SK-N-SH treated with all-trans-retinoic acid at 6 μM for 48 hours (cell line): ENCODE measurements around the gene USP5.

Experiments used
- ATAC-seq: fragments of 200-7000 bp; cut with Tn5 transposase; 3 replicates; pipeline ENCODE4 v1.9.1; 2020; ENCODE audit warnings: mild to moderate bottlenecking, moderate library complexity
- ARNTL ChIP-seq: fragments of 450-650 bp; formaldehyde crosslinking; IDR thresholded peaks from 2 replicates; pipeline ENCODE4 v1.5.0; 2020; ENCODE audit warnings: low read depth, mild to moderate bottlenecking, moderate library complexity, borderline replicate concordance
- BACH2 ChIP-seq: fragments of 250-450 bp; sonication (Bioruptor Pico); IDR thresholded peaks from 2 replicates; pipeline ENCODE4 v1.9.0; 2021; ENCODE audit warnings: mild to moderate bottlenecking, borderline replicate concordance
- CSDC2 ChIP-seq: fragments of 250-450 bp; sonication (Bioruptor Pico); IDR thresholded peaks from 2 replicates; pipeline ENCODE4 v1.5.0; 2020; ENCODE audit warnings: mild to moderate bottlenecking, moderate library complexity
- ESRRG ChIP-seq: fragments of 250-450 bp; sonication (Bioruptor Pico); IDR thresholded peaks from 2 replicates; pipeline ENCODE4 v1.6.1; 2021; ENCODE audit warnings: mild to moderate bottlenecking
- GLIS3 ChIP-seq: fragments of 250-450 bp; sonication (Bioruptor Pico); IDR thresholded peaks from 2 replicates; pipeline ENCODE4 v1.5.0; 2020; ENCODE audit warnings: mild to moderate bottlenecking, moderate library complexity
- OSR1 ChIP-seq: fragments of 250-450 bp; sonication (Bioruptor Pico); IDR thresholded peaks from 2 replicates; pipeline ENCODE4 v1.8.0; 2022; ENCODE audit warnings: moderate library complexity, mild to moderate bottlenecking, inconsistent platforms
- PATZ1 ChIP-seq: fragments of 250-450 bp; sonication (Bioruptor Pico); IDR thresholded peaks from 2 replicates; pipeline ENCODE4 v1.8.0; 2020; ENCODE audit warnings: mild to moderate bottlenecking, moderate library complexity, borderline replicate concordance
- RARB ChIP-seq: fragments of 250-450 bp; sonication (Bioruptor Pico); IDR thresholded peaks from 2 replicates; pipeline ENCODE4 v1.8.0; 2021; ENCODE audit warnings: mild to moderate bottlenecking, moderate library complexity
- SNAI2 ChIP-seq: fragments of 250-450 bp; sonication (Bioruptor Pico); IDR thresholded peaks from 2 replicates; pipeline ENCODE4 v1.5.0; 2020; ENCODE audit warnings: mild to moderate bottlenecking, moderate library complexity
- TCF4 ChIP-seq: fragments of 250-450 bp; sonication (Bioruptor Pico); IDR thresholded peaks from 2 replicates; pipeline ENCODE4 v1.8.0; 2021; ENCODE audit warnings: mild to moderate bottlenecking, moderate library complexity, borderline replicate concordance
- TOX ChIP-seq: fragments of 250-450 bp; sonication (Bioruptor Pico); IDR thresholded peaks from 2 replicates; pipeline ENCODE4 v1.8.0; 2021; ENCODE audit warnings: mild to moderate bottlenecking, moderate library complexity, borderline replicate concordance
- TSHZ2 ChIP-seq: fragments of 250-450 bp; sonication (Bioruptor Pico); IDR thresholded peaks from 2 replicates; pipeline ENCODE4 v1.5.0; 2020; ENCODE audit warnings: mild to moderate bottlenecking, moderate library complexity
- ZC3H10 ChIP-seq: fragments of 250-450 bp; sonication (Bioruptor Pico); IDR thresholded peaks from 2 replicates; pipeline ENCODE4 v1.5.1; 2021; ENCODE audit warnings: mild to moderate bottlenecking, moderate library complexity
- ZFP3 ChIP-seq: fragments of 250-450 bp; sonication (Bioruptor Pico); IDR thresholded peaks from 2 replicates; pipeline ENCODE4 v1.5.0; 2020; ENCODE audit warnings: mild to moderate bottlenecking, moderate library complexity
- ZFP30 ChIP-seq: fragments of 450-650 bp; formaldehyde crosslinking; IDR thresholded peaks from 2 replicates; pipeline ENCODE4 v1.5.0; 2022; ENCODE audit warnings: mild to moderate bottlenecking, moderate library complexity
- ZNF565 ChIP-seq: fragments of 450-650 bp; formaldehyde crosslinking; conservative IDR thresholded peaks from 2 replicates; pipeline ENCODE4 v1.5.0; 2020; ENCODE audit warnings: low read depth, mild to moderate bottlenecking, moderate library complexity
- ZNF70 ChIP-seq: fragments of 450-650 bp; formaldehyde crosslinking; IDR thresholded peaks from 2 replicates; pipeline ENCODE4 v1.5.0; 2020; ENCODE audit warnings: mild to moderate bottlenecking, moderate library complexity
- ZNF8 ChIP-seq: fragments of 450-650 bp; formaldehyde crosslinking; IDR thresholded peaks from 2 replicates; pipeline ENCODE4 v1.5.0; 2020; ENCODE audit warnings: mild to moderate bottlenecking, moderate library complexity
- TF ChIP-seq, protein P1 (sequence below): fragments of 250-450 bp; sonication (Bioruptor Pico); IDR thresholded peaks from 2 replicates; pipeline ENCODE4 v1.5.1; 2021; ENCODE audit warnings: mild to moderate bottlenecking, moderate library complexity
- TF ChIP-seq, protein P2 (sequence below): fragments of 250-450 bp; sonication (Bioruptor Pico); IDR thresholded peaks from 2 replicates; pipeline ENCODE4 v1.8.0; 2021; ENCODE audit warnings: low read depth, mild to moderate bottlenecking, moderate library complexity, borderline replicate concordance

Gene USP5

DNA sequence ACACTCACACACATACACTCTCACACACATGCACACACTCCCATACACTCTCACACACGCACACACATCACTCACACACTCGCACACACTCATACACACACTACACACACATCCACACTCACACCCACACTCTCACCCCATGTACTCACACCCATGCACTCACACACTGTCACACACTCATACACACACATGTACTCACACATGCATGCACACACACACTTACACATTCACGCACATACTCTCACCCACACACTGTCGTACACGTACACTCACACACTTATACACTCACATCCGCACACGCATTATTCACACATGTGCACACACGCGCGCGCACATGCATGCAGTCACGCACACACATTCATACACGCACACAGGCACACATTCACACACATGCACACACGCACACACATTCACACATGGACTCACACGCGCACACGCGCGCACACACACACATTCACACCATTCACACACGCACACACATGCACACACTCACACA, 34.2 kb upstream of the USP5 start:
- TF ChIP-seq ZFP30 (CRISPR knock-in tag) (no peak), ZNF8 (CRISPR knock-in tag) (no peak), OSR1 (CRISPR knock-in tag) (no peak), ZNF565 (CRISPR knock-in tag) (no peak), TSHZ2 (no peak), RARB (CRISPR knock-in tag) (no peak), ZFP3 (CRISPR knock-in tag) (no peak), SNAI2 (CRISPR knock-in tag) (no peak), PATZ1 (CRISPR knock-in tag) (no peak), TOX (CRISPR knock-in tag) (no peak), ARNTL (CRISPR knock-in tag) (no peak), BACH2 (CRISPR knock-in tag) (no peak), CSDC2 (no peak), ZNF70 (CRISPR knock-in tag) (no peak)
- TF ChIP-seq, protein P1, sequence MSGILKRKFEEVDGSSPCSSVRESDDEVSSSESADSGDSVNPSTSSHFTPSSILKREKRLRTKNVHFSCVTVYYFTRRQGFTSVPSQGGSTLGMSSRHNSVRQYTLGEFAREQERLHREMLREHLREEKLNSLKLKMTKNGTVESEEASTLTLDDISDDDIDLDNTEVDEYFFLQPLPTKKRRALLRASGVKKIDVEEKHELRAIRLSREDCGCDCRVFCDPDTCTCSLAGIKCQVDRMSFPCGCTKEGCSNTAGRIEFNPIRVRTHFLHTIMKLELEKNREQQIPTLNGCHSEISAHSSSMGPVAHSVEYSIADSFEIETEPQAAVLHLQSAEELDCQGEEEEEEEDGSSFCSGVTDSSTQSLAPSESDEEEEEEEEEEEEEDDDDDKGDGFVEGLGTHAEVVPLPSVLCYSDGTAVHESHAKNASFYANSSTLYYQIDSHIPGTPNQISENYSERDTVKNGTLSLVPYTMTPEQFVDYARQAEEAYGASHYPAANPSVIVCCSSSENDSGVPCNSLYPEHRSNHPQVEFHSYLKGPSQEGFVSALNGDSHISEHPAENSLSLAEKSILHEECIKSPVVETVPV (CRISPR knock-in tag), result no peak
- TF ChIP-seq, protein P2, sequence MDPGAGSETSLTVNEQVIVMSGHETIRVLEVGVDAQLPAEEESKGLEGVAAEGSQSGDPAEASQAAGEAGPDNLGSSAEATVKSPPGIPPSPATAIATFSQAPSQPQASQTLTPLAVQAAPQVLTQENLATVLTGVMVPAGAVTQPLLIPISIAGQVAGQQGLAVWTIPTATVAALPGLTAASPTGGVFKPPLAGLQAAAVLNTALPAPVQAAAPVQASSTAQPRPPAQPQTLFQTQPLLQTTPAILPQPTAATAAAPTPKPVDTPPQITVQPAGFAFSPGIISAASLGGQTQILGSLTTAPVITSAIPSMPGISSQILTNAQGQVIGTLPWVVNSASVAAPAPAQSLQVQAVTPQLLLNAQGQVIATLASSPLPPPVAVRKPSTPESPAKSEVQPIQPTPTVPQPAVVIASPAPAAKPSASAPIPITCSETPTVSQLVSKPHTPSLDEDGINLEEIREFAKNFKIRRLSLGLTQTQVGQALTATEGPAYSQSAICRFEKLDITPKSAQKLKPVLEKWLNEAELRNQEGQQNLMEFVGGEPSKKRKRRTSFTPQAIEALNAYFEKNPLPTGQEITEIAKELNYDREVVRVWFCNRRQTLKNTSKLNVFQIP (CRISPR knock-in tag), result no peak
- TF ChIP-seq, all 23 proteins: peak for 0
- no peak for ATAC-seq

DNA sequence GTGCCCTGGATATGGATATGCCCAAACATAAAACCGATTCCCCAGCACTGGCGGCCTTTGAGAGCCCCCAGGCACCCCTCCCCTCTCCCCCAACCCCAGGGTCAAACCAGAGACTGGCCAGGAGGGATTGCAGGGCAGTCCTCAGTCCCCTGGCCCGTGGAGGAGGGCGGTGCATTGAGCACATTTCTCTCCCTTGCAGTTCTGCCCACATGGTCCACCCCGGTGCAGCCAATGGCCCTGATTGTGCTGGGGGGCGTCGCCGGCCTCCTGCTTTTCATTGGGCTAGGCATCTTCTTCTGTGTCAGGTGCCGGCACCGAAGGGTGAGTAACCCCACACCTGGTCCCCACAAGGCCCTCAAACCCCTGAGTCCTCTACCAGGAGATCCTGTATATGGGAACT, 33.7 kb upstream of the USP5 start:
- ATAC-seq, result no peak
- TF ChIP-seq ZFP30 (CRISPR knock-in tag) (no peak), PATZ1 (CRISPR knock-in tag) (no peak), GLIS3 (CRISPR knock-in tag) (no peak), OSR1 (CRISPR knock-in tag) (no peak), CSDC2 (no peak), ZNF70 (CRISPR knock-in tag) (no peak)
- TF ChIP-seq, protein P1 (CRISPR knock-in tag), result no peak

GRCh38 chr12:6818645-6819044, 33.3 kb upstream of the USP5 start:
- TF ChIP-seq CSDC2, result no peak
- no peak for TF ChIP-seq ZNF70 (CRISPR knock-in tag)
- no peak for TF ChIP-seq ESRRG
- TF ChIP-seq TSHZ2, result no peak
- TF ChIP-seq ZC3H10 (CRISPR knock-in tag), result no peak
- no peak for TF ChIP-seq OSR1 (CRISPR knock-in tag)
- no peak for TF ChIP-seq RARB (CRISPR knock-in tag)
- no peak for TF ChIP-seq TCF4 (CRISPR knock-in tag)

More at GRCh38 chr12:6818645-6819044, 33.3 kb upstream of the USP5 start:
- no peak for ATAC-seq
